Measurements from ENCODE around the gene DIPK2A. TPM values are rescaled to one million over a fixed set of nuclear protein-coding genes. Genes with fewer than 3 reads are reported as not detected.

The DIPK2A gene
- total RNA-seq, 2 experiments from 2014 or later: 18.0 to 19.4 TPM

- H3K36me3 Mint-ChIP-seq (ENCODE audit: low read depth): peaks cover 12% of the 10 kb centered on the region
- H3K27me3 Mint-ChIP-seq: no peaks in the 10 kb centered on the region
- ChIA-PET POLR2A (no interaction called here), CTCF (no interaction called here)
- TF ChIP-seq CTCF (IDR thresholded peaks at IDR 0.05): no peak
- no peaks in the 10 kb centered on the region for H3K9me3 Mint-ChIP-seq
- no peak overlapping the region for H3K4me3 Mint-ChIP-seq
- peaks cover 5% of the 10 kb centered on the region for H3K4me1 Mint-ChIP-seq (ENCODE audit: low read depth)
- H3K27ac Mint-ChIP-seq: no peak overlapping the region
- intact Hi-C loops (cut with micrococcal nuclease): no loop called here
- DNase-seq (no peak), ATAC-seq (no peak)
These were observed 20.1 kb downstream of the DIPK2A start for GRCh38 chr3:143991713-143992112.

GRCh38 chr3:143998266-143998665 lies 26.6 kb downstream of the DIPK2A start:
- ATAC-seq: no peak

DNA sequence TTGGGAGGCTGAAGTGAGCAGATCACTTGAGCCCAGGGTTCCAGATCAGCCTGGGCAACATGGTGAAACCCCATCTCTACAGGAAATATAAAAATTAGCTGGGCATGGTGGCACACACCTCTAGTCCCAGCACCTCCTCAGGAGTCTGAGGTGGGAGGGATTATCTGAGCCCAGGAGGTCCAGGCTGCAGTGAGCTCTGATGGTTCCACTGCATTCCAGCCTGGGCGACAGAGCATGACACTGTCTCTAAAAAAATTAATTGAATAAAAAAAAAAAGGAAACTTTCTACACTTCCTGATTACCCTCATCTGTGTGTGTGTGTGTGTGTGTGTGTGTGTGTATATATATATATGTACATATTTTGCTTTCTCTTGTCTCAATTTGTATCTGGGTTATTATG lies 31.4 kb downstream of the DIPK2A start:
- intact Hi-C loops (cut with micrococcal nuclease): no loop called here
- POLR2A ChIA-PET: no interaction called here
- Mint-ChIP-seq H3K36me3 (ENCODE audit: low read depth) (no peaks in the 10 kb centered on the region), H3K4me1 (ENCODE audit: low read depth) (no peaks in the 10 kb centered on the region), H3K9me3 (no peaks in the 10 kb centered on the region), H3K27ac (no peak overlapping the region), H3K4me3 (no peak overlapping the region), H3K27me3 (no peaks in the 10 kb centered on the region)
- ATAC-seq: no peak
- DNase-seq: no peak
- no peak for TF ChIP-seq CTCF (IDR thresholded peaks at IDR 0.05)
- CTCF ChIA-PET: no interaction called here

More at GRCh38 chr3:143998266-143998665, 26.6 kb downstream of the DIPK2A start:
- no peaks in the 10 kb centered on the region for H3K4me1 Mint-ChIP-seq (ENCODE audit: low read depth)
- no peak overlapping the region for H3K27ac Mint-ChIP-seq
- no peaks in the 10 kb centered on the region for H3K27me3 Mint-ChIP-seq
- H3K9me3 Mint-ChIP-seq: no peaks in the 10 kb centered on the region
- ChIA-PET CTCF (no interaction called here), POLR2A (no interaction called here)
- peaks cover under 1% of the 10 kb centered on the region for H3K36me3 Mint-ChIP-seq (ENCODE audit: low read depth)
- no peak for TF ChIP-seq CTCF (IDR thresholded peaks at IDR 0.05)
- H3K4me3 Mint-ChIP-seq: no peak overlapping the region
- no peak for DNase-seq
- intact Hi-C loops (cut with micrococcal nuclease): no loop called here

DNA sequence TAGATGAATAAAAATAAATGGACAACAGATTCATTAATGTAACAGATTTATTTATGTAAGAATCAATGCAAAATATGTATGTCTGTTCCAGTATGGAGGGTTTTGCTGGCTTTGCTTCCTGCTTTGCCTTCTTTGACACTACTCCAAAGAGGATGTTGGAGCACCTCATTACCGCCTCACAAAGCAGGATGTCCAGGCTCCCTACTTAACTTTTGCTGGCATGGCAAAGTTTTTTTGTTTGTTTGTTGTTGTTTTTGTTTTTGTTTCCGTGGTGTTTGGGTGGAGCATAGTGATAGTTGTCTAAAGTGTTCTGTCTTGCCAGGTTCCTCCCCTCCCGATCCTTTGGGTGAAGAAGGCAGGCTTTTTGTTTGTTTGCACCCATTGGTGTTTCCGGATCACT lies 38.7 kb downstream of the DIPK2A start:
- ATAC-seq: no peak

DNA sequence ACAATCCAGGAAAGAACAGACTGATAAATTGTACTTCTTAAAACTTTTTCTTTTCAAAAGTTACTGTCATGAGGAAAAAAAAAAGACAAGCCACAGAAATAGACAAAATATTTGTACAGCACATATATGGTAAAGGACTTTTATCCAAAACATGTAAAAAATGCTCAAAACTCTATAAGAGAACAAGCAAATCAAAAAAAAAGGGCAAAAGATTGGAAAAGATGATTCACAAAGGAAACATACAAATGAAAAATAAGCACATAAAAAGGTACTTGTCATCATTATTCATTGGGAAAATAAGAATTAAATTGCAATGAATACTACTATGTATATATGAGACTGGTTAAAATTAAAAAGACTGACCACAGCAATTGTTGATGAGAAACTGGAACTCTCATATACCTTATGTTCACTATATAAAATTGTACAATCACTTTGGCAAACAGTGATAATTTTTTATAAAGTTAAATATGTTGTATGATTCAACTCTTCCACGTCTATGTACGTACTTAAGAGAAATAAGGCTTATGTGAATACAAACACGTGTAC lies 39.7 kb downstream of the DIPK2A start:
- intact Hi-C loops (cut with micrococcal nuclease): no loop called here
- ChIA-PET POLR2A (no interaction called here), CTCF (no interaction called here)
- no peaks in the 10 kb centered on the region for H3K36me3 Mint-ChIP-seq (ENCODE audit: low read depth)
- ATAC-seq (no peak), DNase-seq (no peak)
- no peaks in the 10 kb centered on the region for H3K4me1 Mint-ChIP-seq (ENCODE audit: low read depth)
- no peaks in the 10 kb centered on the region for H3K27me3 Mint-ChIP-seq
- H3K9me3 Mint-ChIP-seq: no peaks in the 10 kb centered on the region
- H3K27ac Mint-ChIP-seq: no peak overlapping the region
- H3K4me3 Mint-ChIP-seq: no peak overlapping the region
- TF ChIP-seq CTCF (IDR thresholded peaks at IDR 0.05): no peak

More for the DNA sequence above, 38.7 kb downstream of the DIPK2A start:
- DNase-seq: no peak
- no peaks in the 10 kb centered on the region for H3K4me1 Mint-ChIP-seq (ENCODE audit: low read depth)
- POLR2A ChIA-PET: no interaction called here
- H3K27me3 Mint-ChIP-seq: no peaks in the 10 kb centered on the region
- intact Hi-C loops (cut with micrococcal nuclease): no loop called here
- no peak for TF ChIP-seq CTCF (IDR thresholded peaks at IDR 0.05)
- H3K9me3 Mint-ChIP-seq: no peaks in the 10 kb centered on the region
- H3K36me3 Mint-ChIP-seq (ENCODE audit: low read depth): no peaks in the 10 kb centered on the region
- no peak overlapping the region for H3K4me3 Mint-ChIP-seq
- CTCF ChIA-PET: no interaction called here
- no peak overlapping the region for H3K27ac Mint-ChIP-seq
